GM18868 (cell line): Measurements from ENCODE around the gene KIF14.
A peak's percentile ranks its signal among the peaks of the same experiment; 100 is the strongest.

Experiments
- ATAC-seq: cut with Tn5 transposase; IDR thresholded peaks from one replicate; pipeline ENCODE4 v1.9.1; 2021; ENCODE audit warnings: mild to moderate bottlenecking, moderate library complexity; ENCODE audit not compliant: unreplicated experiment

KIF14 gene

GRCh38 chr1:200620273-200621131 lies at the start of gene KIF14:
Gene KIF14, minus strand, starts transcription at chr1:200620751. Its CDS starts 2,028 bp downstream, at chr1:200618723.
- peak; percentile 90 for ATAC-seq

- peak; percentile 84 for ATAC-seq
These were observed 49.0 kb upstream of the KIF14 start, which contains the start of gene DDX59 for GRCh38 chr1:200669314-200670241. Gene DDX59, minus strand, starts transcription at chr1:200669907. Its CDS starts 3,167 bp downstream, at chr1:200666740.

- ATAC-seq = no peak
These were observed 48.2 kb upstream of the KIF14 start for GRCh38 chr1:200668514-200669313.

- no peak for ATAC-seq
These were observed 45.8 kb upstream of the KIF14 start for GRCh38 chr1:200666309-200666708.

GRCh38 chr1:200665861-200666260 lies 45.3 kb upstream of the KIF14 start:
- no peak for ATAC-seq

GRCh38 chr1:200660719-200661118 lies 40.2 kb upstream of the KIF14 start:
- ATAC-seq = no peak

- ATAC-seq = no peak
These were observed 38.7 kb upstream of the KIF14 start for GRCh38 chr1:200659269-200659668.

GRCh38 chr1:200658037-200658818 lies 37.7 kb upstream of the KIF14 start:
- no peak for ATAC-seq

- peak; percentile 96 for ATAC-seq
These were observed 34.1 kb upstream of the KIF14 start for GRCh38 chr1:200654660-200655059.

GRCh38 chr1:200653022-200653462 lies 32.5 kb upstream of the KIF14 start:
- no peak for ATAC-seq

GRCh38 chr1:200652378-200652777 lies 31.8 kb upstream of the KIF14 start:
- ATAC-seq = no peak

- ATAC-seq = no peak
These were observed 26.0 kb upstream of the KIF14 start for GRCh38 chr1:200646515-200646914.

GRCh38 chr1:200644021-200644420 lies 23.5 kb upstream of the KIF14 start:
- ATAC-seq = no peak

GRCh38 chr1:200642481-200642880 lies 21.9 kb upstream of the KIF14 start:
- ATAC-seq = no peak

GRCh38 chr1:200640963-200641401 lies 20.4 kb upstream of the KIF14 start:
- ATAC-seq = no peak

GRCh38 chr1:200640373-200640962 lies 19.9 kb upstream of the KIF14 start:
- no peak for ATAC-seq

- ATAC-seq = no peak
These were observed 17.5 kb upstream of the KIF14 start for GRCh38 chr1:200638073-200638472.

GRCh38 chr1:200636681-200637080 lies 16.1 kb upstream of the KIF14 start:
- no peak for ATAC-seq
